GM21529 (cell line): ENCODE measurements around the gene CFAP251.
"Not testable (repeated sequence)": the region's sequence is repeated elsewhere in the genome, so short reads cannot be mapped to it uniquely, and the experiment has no call there.

Experiments used
- ATAC-seq: cut with Tn5 transposase; IDR thresholded peaks from one replicate; pipeline ENCODE4 v1.9.1; 2021; ENCODE audit not compliant: unreplicated experiment

CFAP251 gene

DNA sequence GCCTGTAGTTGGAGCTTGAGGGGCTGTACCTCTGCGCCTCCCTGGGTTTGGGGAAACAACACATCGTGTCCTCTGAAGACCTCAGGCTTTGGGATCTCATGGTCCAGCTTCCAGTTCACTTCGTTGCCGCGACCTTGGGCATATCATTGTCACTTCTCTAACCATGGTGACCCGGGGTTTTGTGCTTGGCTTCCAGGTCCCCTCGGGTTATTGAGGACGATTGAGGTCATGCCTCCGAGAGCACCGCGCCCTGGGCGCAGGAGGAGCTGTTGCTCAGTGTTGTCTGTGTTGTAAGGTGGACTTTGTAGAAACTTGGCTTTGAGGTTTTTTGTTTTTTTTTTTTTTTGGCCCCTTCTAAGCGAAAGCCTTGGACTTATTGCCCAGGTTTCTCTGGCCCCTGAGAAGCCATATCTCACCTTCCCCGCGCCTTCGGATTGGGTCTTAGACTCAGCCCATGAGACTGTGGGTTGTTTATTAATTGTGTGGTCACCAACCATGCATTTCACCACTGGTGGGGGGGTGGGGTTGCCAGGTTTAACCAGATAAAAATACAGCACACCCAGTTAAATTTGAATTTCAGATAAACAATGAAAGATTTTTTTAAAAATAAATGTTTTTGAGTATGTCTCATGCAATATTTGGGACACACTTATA, 105.9 kb downstream of the CFAP251 start:
- ATAC-seq = no peak

DNA sequence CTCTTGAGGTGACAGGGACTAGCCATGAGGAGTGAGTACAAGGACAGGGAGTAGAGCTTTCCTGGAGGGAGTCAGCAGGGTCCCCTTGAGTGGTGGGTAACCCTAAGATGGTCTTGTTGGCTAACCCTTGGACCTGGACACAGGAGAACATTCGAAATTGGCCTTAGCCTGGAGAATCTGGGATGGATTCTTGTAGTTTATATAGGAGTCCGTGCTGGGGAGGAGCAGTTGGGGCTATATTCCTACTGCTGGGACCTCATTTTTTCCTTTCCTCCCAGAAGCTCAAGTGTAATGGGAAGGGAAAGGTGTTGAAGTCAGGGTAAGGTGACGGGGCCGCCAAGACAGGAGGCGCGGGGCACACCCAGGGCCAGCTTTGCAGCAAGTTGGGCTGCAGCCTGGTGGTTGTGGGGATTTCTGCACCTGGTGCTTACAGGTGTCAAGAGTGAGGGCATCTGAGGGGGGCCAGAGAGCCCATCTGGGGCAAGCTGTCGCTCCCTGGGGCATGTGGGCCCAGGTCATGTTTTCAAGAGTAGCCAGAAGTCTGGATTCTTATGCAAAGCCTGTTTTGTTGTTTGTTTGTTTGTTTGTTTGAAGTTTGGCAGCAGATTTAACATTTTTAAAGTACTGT, 108.4 kb downstream of the CFAP251 start:
- no peak for ATAC-seq

GRCh38 chr12:122028165-122028904, 109.9 kb downstream of the CFAP251 start:
- no peak for ATAC-seq

DNA sequence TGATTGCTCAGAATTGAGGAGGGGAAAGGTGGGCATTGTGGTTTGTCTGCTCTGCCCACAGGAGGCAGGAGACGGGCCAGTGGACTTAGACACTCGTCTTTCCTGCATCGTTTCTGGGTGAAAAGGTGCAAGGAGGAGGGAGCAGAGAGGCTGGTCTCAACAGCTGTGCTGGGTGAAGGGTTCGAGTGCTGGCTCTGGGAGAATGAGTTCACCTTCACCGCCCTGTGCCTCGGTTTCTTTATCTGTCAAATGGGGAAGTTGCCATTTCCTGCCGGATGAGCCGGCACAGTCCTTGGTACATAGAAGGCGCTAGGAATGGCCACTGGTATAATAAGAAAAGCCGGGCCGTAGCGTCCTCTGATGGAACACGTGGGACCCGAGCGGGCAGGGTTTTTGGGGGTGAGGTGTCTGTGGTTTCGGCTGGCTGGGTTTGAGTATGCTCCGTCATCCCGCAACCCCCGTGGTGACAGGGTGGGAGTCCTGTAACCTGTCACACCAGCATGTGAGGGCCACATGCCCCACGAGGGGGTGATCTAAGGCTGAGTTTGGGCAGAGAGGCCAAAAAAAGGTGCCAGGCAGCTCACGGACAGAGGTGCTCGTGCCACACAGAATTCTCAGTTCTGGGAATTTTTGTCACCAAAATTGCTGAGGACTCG, 110.6 kb downstream of the CFAP251 start:
- peak; percentile 47 for ATAC-seq

- ATAC-seq = no peak
Observed at GRCh38 chr12:122029620-122030423, 111.4 kb downstream of the CFAP251 start.

DNA sequence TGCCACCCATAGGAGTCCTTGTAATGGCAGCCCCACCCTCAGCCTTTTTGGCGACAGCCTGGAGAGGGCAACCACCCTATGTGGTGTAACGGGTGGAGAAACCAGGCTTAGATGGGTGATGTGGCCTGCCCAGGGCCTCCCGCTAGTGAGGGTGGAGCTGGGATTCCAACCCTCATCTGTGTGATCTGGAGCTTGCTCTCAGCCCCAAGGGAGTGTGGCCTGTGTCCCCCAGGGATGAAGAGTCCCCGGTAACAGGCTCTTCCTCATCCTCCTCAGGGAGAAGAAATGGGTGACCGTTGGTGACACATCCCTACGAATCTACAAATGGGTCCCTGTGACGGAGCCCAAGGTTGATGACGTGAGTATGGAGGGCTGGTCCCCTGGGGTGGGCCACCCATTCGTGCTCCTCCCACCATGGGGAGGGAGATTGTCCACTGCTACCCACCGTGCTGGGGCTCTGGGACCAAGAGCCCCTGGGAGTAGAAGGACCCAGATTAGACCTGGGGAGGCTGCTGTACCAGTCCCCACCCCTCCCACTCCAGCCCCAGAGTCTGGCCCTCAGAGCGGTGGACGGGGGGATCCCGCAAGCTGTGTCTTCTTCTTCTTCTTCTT, 112.1 kb downstream of the CFAP251 start:
- ATAC-seq = no peak

- no peak for ATAC-seq
Observed at GRCh38 chr12:122031342-122032216, 113.2 kb downstream of the CFAP251 start.

- ATAC-seq = no peak
Observed at GRCh38 chr12:122032580-122032979, 114.2 kb downstream of the CFAP251 start.

DNA sequence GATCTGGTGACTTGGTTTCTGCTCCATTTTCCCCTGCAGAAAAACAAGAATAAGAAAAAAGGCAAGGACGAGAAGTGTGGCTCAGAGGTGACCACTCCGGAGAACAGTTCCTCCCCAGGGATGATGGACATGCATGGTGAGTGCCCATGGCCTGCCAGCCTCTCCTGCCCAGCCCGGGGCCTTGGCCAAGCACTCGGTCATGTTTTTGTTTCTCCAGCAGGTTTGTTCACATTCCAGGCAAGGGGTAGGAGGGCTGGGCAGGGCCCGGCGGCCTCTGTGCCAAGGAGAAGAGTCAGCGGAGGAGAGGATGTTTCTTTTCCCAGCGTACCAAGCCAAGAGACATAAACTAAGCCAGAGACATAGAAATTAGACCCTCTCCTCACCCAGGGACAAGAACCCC, 116.9 kb downstream of the CFAP251 start:
- ATAC-seq = no peak

GRCh38 chr12:122036153-122036552, 117.8 kb downstream of the CFAP251 start:
- ATAC-seq = no peak

DNA sequence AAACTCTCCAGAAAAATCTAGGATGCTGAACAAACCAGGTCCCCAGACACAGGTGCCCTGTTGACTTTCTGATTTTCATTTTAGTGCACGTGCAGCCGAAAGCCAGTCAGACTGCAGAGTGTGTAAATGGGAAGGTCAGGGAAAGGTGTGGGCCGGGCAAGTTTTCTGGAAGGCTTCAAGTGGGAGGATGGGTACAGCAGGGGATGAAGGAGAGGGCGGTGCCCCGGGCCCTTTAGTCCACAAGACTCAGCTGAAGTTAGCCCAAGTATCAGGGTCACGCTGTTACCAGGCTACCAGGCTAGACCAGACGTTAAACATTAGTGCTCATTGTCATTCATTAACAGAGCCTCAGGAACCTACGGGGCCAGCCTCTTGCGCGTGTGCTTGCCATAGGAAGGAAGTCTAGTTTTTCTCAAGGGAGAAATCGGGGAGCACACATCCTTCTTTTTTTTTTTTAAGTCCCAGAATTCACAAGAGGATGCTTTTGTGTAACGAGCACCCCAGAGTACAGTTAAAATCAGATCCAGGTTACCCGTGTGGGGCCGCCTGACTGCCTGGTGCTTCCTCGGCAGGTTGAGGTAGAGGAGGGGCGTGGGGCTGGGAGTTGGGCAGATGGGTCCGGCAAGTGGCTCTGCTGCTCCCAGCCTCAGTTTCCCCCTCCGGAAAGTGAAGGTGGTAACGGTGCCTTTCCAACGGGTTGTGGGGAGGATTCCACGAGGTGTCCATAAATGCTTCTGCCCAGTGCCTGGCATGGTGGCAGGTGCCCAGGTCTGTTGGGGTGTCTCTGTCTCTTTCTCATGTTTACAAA, 122.4 kb downstream of the CFAP251 start:
- ATAC-seq = no peak

- not testable (repeated sequence) for ATAC-seq
Observed at GRCh38 chr12:122041458-122041857, 123.1 kb downstream of the CFAP251 start.

DNA sequence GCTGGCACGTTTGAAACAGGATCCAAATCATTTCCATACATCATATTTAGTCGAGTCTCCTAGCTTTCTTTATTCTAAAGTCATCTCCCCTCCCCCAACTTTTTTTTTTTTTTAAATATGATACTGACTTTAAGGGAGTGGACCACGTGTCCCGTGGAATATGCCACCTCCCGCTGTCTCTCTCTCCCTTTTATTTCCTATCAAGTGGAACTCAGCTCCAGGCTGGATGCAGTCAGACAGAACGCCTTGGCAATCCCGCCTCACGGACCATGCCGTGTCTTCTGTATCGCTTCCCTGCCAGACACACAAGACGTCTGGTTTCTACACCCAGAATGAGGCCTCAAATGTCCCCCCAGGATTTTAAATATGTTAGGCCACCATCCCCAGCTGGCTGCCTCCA, 124.5 kb downstream of the CFAP251 start:
- ATAC-seq = no peak

- ATAC-seq = no peak
Observed at GRCh38 chr12:122043476-122043875, 125.1 kb downstream of the CFAP251 start.

GRCh38 chr12:122045262-122045661, 126.9 kb downstream of the CFAP251 start:
- no peak for ATAC-seq

DNA sequence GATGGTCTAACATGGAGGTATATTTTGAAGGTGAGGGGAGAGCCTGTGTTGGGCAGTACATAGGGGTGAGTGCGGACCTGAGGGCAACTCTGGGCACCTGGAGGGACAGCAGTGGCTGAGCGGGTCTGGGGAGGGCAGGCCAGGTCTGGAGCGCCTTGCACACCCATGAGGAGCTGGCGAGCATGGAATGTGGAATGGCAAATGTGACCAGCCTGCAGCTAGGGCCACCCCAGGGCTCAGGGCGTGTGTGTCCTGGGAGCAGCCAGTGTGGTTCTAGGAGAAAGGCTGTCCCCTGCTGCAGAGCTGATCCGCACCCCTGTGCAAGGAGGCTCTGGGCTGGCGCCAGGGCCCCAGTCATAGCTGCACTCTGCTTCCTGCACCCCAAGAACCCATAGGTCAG, 127.8 kb downstream of the CFAP251 start:
- ATAC-seq = no peak

GRCh38 chr12:122048151-122048550, 129.8 kb downstream of the CFAP251 start:
- ATAC-seq = no peak

DNA sequence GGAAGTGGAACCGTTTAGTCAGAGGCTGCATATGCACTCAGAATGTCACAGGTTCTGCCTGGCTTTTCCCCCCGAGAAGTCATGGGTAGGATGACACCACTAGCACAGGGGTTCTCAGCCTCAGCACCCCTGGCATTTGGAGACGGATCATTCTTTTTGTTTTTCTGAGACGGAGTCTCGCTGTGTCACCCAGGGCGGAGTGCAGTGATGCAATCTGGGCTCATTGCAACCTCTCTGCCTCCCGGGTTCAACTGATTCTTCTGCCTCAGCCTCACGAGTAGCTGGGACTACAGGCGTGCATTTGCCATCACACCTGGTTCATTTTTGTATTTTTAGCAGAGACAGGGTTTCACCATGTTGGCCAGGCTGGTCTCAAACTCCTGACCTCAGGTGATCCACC, 131.4 kb downstream of the CFAP251 start:
- ATAC-seq = no peak

GRCh38 chr12:122050706-122051105, 132.3 kb downstream of the CFAP251 start:
- ATAC-seq = no peak
